GM18502 (cell line): ENCODE measurements around the gene SPTSSB.

Source experiments
- ATAC-seq: cut with Tn5 transposase; IDR thresholded peaks from one replicate; pipeline ENCODE4 v1.9.1; 2021; ENCODE audit warnings: mild to moderate bottlenecking; ENCODE audit not compliant: unreplicated experiment, poor library complexity

SPTSSB gene

GRCh38 chr3:161371441-161372320 lies at the start of gene SPTSSB:
Gene SPTSSB, minus strand, starts transcription at chr3:161371517. Its CDS starts 25,194 bp downstream, at chr3:161346323.
- ATAC-seq = peak; percentile 51

GRCh38 chr3:161420746-161421145 lies 49.4 kb upstream of the SPTSSB start:
- ATAC-seq = no peak

- ATAC-seq = no peak
These were observed 48.4 kb upstream of the SPTSSB start for GRCh38 chr3:161419555-161420333.

- no peak for ATAC-seq
These were observed 44.4 kb upstream of the SPTSSB start for GRCh38 chr3:161415506-161416231.

GRCh38 chr3:161414907-161415306 lies 43.6 kb upstream of the SPTSSB start:
- no peak for ATAC-seq

GRCh38 chr3:161413855-161414210 lies 42.5 kb upstream of the SPTSSB start:
- peak; percentile 47 for ATAC-seq

- ATAC-seq = peak; percentile 20
These were observed 42.0 kb upstream of the SPTSSB start for GRCh38 chr3:161413127-161413854.

- ATAC-seq = no peak
These were observed 40.8 kb upstream of the SPTSSB start for GRCh38 chr3:161412123-161412522.

GRCh38 chr3:161409858-161410257 lies 38.5 kb upstream of the SPTSSB start:
- ATAC-seq = no peak

GRCh38 chr3:161409069-161409468 lies 37.8 kb upstream of the SPTSSB start:
- ATAC-seq = peak; percentile 57

GRCh38 chr3:161406594-161407555 lies 35.6 kb upstream of the SPTSSB start:
- ATAC-seq = no peak

GRCh38 chr3:161405836-161406235 lies 34.5 kb upstream of the SPTSSB start:
- ATAC-seq = no peak

- no peak for ATAC-seq
These were observed 33.8 kb upstream of the SPTSSB start for GRCh38 chr3:161405087-161405486.

- ATAC-seq = no peak
These were observed 31.9 kb upstream of the SPTSSB start for GRCh38 chr3:161403251-161403650.

- ATAC-seq = no peak
These were observed 30.1 kb upstream of the SPTSSB start for GRCh38 chr3:161401389-161401788.

GRCh38 chr3:161400650-161401049 lies 29.3 kb upstream of the SPTSSB start:
- ATAC-seq = no peak

- no peak for ATAC-seq
These were observed 24.0 kb upstream of the SPTSSB start for GRCh38 chr3:161395115-161396012.

- peak; percentile 53 for ATAC-seq
These were observed 22.5 kb upstream of the SPTSSB start for GRCh38 chr3:161393803-161394202.
